Epithelial cell of esophagus (primary cell): ENCODE measurements around the gene STK24.

Experiments used
- DNase-seq: peaks from one replicate; pipeline ENCODE4 v3.0.0; 2010; ENCODE audit warnings: low read depth
- H3K4me3 ChIP-seq: 2 replicates; pipeline ENCODE4 v1.5.1; 2011; ENCODE audit warnings: mild to moderate bottlenecking, low read length, control low read depth
- CTCF ChIP-seq: IDR thresholded peaks from 2 replicates; pipeline ENCODE4 v1.5.1; 2011; ENCODE audit warnings: low read depth, mild to moderate bottlenecking, low read length, control low read depth, inconsistent platforms; ENCODE audit not compliant: insufficient read depth; ENCODE audit errors: missing control alignments

STK24 gene

GRCh38 chr13:98495627-98496478 is 81.1 kb downstream of the STK24 start:
- DNase-seq = no peak
- TF ChIP-seq CTCF = no peak
- no peak overlapping the region for H3K4me3 ChIP-seq

- no peak for TF ChIP-seq CTCF
- no peak overlapping the region for H3K4me3 ChIP-seq
- DNase-seq = no peak
Observed at GRCh38 chr13:98494769-98495168, 82.1 kb downstream of the STK24 start.

- DNase-seq = no peak
- no peak for TF ChIP-seq CTCF
- H3K4me3 ChIP-seq = no peak overlapping the region
Observed at GRCh38 chr13:98493042-98493712, 83.7 kb downstream of the STK24 start.

- no peak for TF ChIP-seq CTCF
- no peak for DNase-seq
Observed at GRCh38 chr13:98492335-98493041, 84.4 kb downstream of the STK24 start.

GRCh38 chr13:98490866-98491265 is 86.0 kb downstream of the STK24 start:
- no peak for TF ChIP-seq CTCF
- DNase-seq = no peak
- no peak overlapping the region for H3K4me3 ChIP-seq

More at GRCh38 chr13:98492335-98493041, 84.4 kb downstream of the STK24 start:
- no peak overlapping the region for H3K4me3 ChIP-seq

- H3K4me3 ChIP-seq = no peak overlapping the region
- no peak for DNase-seq
- TF ChIP-seq CTCF = no peak
Observed at GRCh38 chr13:98490195-98490836, 86.6 kb downstream of the STK24 start.
